ENCODE results near the gene NKX6-2.

- TF ChIP-seq CTCF (IDR thresholded peaks at IDR 0.05; ENCODE audit: control extremely low read depth in 1 of 3, insufficient read depth in 1 of 3, low read depth in 1 of 3, low read length in 3 of 3) (no peak), TCF12 (IDR thresholded peaks at IDR 0.05; ENCODE audit: low read depth, low read length) (no peak), SIRT6 (IDR thresholded peaks at IDR 0.05; ENCODE audit: low read length) (no peak), ZNF274 (IDR thresholded peaks at IDR 0.05; ENCODE audit: borderline replicate concordance, extremely low read depth, low read length) (no peak), JUND (IDR thresholded peaks at IDR 0.05; ENCODE audit: low read length) (no peak), POLR2AphosphoS5 (IDR thresholded peaks at IDR 0.05; ENCODE audit: low read depth, low read length) (no peak), BCL11A (IDR thresholded peaks at IDR 0.05; ENCODE audit: low read depth in 2 of 2, low read length in 2 of 2) (no peak), EP300 (IDR thresholded peaks at IDR 0.05; ENCODE audit: borderline replicate concordance in 1 of 2, low read depth in 2 of 2, low read length in 2 of 2) (no peak), NANOG (IDR thresholded peaks at IDR 0.05; ENCODE audit: insufficient read depth, low read depth, low read length, poor library complexity, severe bottlenecking) (no peak), HDAC6 (IDR thresholded peaks at IDR 0.05; ENCODE audit: low read depth, low read length) (no peak), CHD2 (IDR thresholded peaks at IDR 0.05; ENCODE audit: low read length) (no peak), EZH2 (IDR thresholded peaks at IDR 0.05; ENCODE audit: low read depth, low read length, severe bottlenecking) (no peak)
Measured at GRCh38 chr10:132756591-132756990, 29.4 kb downstream of the NKX6-2 start.

All from H1 (cell line).